D721Med (cell line): ENCODE results near the gene PLCH1.

ENCODE experiments used
- DNase-seq: peaks from one replicate; pipeline ENCODE4 v3.0.0; 2011; ENCODE audit warnings: low spot score; ENCODE audit not compliant: insufficient read length
- FAIRE-seq: peaks from 2 replicates; lab custom pipeline; 2011; peaks lifted over from hg19 to GRCh38; lab: Jason Lieb, UNC
- TF ChIP-seq, protein P1 (sequence below): IDR thresholded peaks from 2 replicates; pipeline ENCODE4 v1.5.1; 2012; ENCODE audit warnings: mild to moderate bottlenecking, control low read depth; ENCODE audit not compliant: insufficient read depth; ENCODE audit errors: missing control alignments

The PLCH1 gene

DNA sequence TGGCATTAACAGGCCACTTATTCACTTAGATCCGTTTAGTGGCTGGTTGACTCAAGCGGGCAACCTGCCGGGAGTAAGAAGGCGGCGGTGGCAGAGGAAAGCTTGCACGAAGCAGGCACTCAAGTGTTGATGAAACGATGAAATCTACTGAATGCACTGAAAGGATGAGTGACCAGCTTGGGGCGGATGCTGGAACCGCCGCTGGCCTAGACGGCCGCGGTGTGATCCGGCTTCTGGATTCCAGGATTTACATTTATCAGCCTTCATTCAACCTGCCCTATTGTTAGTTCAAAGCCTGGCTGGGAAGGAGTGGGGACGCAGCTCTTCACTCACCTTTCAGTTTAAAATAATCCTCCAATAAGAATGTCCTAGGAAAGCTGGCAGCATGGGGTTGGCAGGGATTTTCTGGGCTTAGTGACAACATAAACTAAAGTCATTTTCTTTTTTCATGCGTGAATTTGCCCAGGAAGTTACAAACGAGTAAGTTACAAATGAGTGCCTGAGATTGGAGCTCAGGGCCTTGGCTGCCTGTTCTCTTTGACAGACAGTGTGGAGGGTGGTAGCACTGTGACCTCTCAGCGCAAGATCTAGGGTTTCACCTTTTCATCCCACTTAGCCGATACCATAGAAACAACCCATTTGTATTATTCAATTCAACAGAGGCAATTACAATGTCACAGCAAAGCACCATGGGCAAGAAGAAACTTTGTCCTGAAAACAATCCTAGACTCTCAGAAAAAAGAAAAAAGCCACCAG is 1.1 kb upstream of the PLCH1 start:
- TF ChIP-seq, protein P1, sequence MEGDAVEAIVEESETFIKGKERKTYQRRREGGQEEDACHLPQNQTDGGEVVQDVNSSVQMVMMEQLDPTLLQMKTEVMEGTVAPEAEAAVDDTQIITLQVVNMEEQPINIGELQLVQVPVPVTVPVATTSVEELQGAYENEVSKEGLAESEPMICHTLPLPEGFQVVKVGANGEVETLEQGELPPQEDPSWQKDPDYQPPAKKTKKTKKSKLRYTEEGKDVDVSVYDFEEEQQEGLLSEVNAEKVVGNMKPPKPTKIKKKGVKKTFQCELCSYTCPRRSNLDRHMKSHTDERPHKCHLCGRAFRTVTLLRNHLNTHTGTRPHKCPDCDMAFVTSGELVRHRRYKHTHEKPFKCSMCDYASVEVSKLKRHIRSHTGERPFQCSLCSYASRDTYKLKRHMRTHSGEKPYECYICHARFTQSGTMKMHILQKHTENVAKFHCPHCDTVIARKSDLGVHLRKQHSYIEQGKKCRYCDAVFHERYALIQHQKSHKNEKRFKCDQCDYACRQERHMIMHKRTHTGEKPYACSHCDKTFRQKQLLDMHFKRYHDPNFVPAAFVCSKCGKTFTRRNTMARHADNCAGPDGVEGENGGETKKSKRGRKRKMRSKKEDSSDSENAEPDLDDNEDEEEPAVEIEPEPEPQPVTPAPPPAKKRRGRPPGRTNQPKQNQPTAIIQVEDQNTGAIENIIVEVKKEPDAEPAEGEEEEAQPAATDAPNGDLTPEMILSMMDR, result no peak
- no peak for FAIRE-seq
- DNase-seq, result no peak

DNA sequence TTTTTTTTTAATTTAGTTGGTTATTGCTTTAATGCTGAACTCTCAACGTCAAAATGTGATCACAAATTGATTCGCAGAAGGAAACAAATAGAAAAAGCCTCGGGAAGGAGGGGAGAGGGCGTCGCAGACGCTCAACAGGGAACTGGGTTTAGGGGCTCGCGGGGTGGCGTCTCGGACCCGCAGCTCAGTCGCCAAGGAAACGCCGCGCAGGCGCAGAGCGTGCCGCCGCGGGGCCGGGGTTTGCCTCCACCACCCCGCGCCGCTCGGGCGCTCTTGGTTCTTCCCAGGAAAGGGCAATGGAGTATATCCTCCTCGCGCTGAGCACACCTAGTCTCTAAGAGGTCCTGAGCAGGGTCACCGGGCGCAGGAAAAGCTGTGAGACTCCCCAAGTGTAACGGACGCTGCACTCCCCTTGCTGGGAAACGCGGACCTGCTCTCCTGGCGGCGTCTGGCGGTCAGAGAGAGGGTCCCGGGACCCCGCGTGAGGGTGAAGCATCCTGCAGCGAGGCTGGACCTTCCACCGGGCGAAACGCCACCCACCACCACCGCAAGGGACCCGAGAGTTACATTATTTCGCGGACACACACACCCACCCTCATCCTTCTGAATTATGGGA is 753 bp downstream of the PLCH1 start:
- DNase-seq (peak; percentile 65), FAIRE-seq (no peak)
- TF ChIP-seq, protein P1, result no peak

DNA sequence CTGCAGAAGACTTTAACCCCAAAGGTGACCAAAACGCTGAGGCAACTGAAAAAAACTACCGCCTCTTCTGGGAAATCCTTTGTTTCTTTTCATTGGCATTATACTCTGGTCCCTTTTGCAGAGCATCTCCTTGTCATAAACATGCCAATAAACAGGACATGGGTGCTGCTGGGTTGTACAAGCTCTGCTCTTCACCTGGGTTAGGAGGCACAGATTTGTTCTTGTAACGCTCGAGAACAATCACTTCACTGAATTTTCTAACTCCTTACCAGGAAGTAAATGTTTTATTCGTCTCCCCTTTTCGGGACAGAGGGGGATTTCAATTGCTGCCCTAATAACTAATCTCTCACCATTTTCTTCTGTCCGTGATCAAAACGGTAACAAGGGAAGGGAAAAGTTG is 1.3 kb downstream of the PLCH1 start:
- TF ChIP-seq, protein P1, result no peak
- DNase-seq, result no peak
- FAIRE-seq, result no peak

DNA sequence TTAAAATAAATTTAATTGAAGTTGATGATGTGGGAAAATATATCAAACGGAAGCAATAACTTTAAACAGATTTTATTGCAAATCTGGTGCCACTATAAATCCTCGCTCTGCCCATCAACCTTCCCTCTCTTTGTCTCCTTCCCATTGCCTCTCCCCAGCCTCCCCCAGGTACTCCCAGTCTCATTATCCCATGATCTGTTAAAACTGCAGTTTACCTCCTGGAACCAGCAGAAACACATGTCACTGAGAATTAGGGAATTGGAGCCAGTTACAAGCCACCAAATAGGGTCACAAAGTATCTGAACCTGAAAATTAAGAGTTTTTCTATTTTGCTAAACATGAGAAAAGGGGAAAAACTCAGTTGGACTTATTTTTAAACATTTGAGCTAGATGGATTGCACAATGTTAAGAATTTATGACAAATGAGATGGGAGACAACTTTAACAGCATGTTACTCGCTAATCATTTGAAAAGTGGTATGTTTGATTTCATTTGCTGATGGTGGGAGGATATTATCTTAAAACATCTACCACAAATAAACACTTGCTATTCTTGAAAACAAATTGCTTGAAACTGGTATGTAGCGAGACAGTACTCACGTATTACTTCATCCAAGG is 2.4 kb downstream of the PLCH1 start:
- no peak for FAIRE-seq
- TF ChIP-seq, protein P1, result no peak
- DNase-seq, result no peak

DNA sequence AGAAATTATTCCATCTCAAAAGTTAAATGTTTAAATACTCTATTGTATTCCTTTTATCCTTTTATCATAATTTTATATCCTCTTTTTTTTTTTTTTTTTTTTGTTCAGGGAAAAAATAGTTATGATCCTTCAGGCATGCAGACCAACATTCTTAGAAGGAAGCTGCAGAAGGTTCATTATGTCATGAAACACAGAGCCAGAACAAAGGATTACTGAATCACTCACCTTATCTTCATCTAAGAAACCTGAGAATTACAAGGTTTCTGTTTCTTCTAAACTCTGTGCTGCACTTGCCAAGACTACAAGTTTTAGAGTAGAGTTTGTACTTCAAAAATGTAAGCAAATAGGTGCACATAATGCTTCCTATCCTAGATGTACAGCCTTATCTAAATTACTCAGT is 3.3 kb downstream of the PLCH1 start:
- TF ChIP-seq, protein P1, result no peak
- DNase-seq, result no peak
- no peak for FAIRE-seq

DNA sequence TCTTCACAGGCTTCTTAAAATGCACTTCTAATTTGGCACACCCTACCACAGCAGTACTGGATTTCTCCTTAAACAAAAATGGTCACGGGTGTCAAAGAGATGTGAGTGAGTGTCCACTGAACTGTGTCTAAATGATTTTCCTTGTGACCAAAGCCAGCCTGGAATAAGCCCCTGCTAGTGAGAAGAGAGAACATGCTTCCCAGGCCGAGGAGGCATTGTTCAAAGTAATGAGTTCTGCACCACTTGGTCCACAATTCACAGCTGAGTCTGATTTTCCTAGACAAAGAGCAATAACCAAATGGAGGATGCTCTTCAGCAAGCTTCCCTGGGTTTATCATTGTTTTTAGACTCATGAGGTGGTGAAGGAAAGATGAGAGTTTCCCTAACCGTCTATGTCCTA is 3.8 kb downstream of the PLCH1 start:
- no peak for FAIRE-seq
- TF ChIP-seq, protein P1, result no peak
- no peak for DNase-seq
